NCI-H446 treated with DMSO at 0.1 percent for 48 hours (cell line): Measurements from ENCODE around the gene PCDHAC1.

ENCODE experiments used
- DNase-seq: peaks from one replicate; lab custom pipeline; 2025; lab: John Stamatoyannopoulos, UW

PCDHAC1 gene

GRCh38 chr5:140966293-140967225 lies 40.5 kb downstream of the PCDHAC1 start, which contains the start of gene PCDHAC2:
TSS of gene PCDHAC2 (plus strand) at chr5:140966476. CDS start at chr5:140966767, 291 bp downstream.
- DNase-seq: peak; percentile 7

GRCh38 chr5:140967226-140967893 lies 41.3 kb downstream of the PCDHAC1 start:
- DNase-seq: no peak

GRCh38 chr5:140969880-140970279 lies 43.8 kb downstream of the PCDHAC1 start:
- no peak for DNase-seq

GRCh38 chr5:140973550-140973949 lies 47.5 kb downstream of the PCDHAC1 start:
- no peak for DNase-seq

- DNase-seq: peak; percentile 76
These were observed 50.9 kb downstream of the PCDHAC1 start for GRCh38 chr5:140977003-140977402.

GRCh38 chr5:140978260-140978659 lies 52.2 kb downstream of the PCDHAC1 start:
- no peak for DNase-seq

- DNase-seq: no peak
These were observed 52.9 kb downstream of the PCDHAC1 start for GRCh38 chr5:140978983-140979382.
